SH-SY5Y (cell line): ENCODE data around the gene MAGI2.

ENCODE experiments used
- GATA2 ChIP-seq: IDR thresholded peaks from 2 replicates; pipeline ENCODE4 v1.6.1; 2011; ENCODE audit warnings: mild to moderate bottlenecking, low read depth, low read length
- GATA3 ChIP-seq: IDR thresholded peaks from 2 replicates; pipeline ENCODE4 v1.6.1; 2011; ENCODE audit warnings: low read depth, mild to moderate bottlenecking, low read length, moderate library complexity

The MAGI2 gene

GRCh38 chr7:79290841-79291497 lies 162.5 kb downstream of the MAGI2 start:
- TF ChIP-seq GATA3 (no peak), GATA2 (no peak)

- TF ChIP-seq GATA3 = no peak
- TF ChIP-seq GATA2 = no peak
Measured at GRCh38 chr7:79290398-79290797, 163.1 kb downstream of the MAGI2 start.

- no peak for TF ChIP-seq GATA3
- no peak for TF ChIP-seq GATA2
Measured at GRCh38 chr7:79288655-79289054, 164.8 kb downstream of the MAGI2 start.

- TF ChIP-seq GATA2 = no peak
- TF ChIP-seq GATA3 = no peak
Measured at GRCh38 chr7:79287981-79288380, 165.5 kb downstream of the MAGI2 start.

- TF ChIP-seq GATA2 (no peak), GATA3 (no peak)
Measured at GRCh38 chr7:79286181-79286580, 167.3 kb downstream of the MAGI2 start.

- no peak for TF ChIP-seq GATA3
- no peak for TF ChIP-seq GATA2
Measured at GRCh38 chr7:79285756-79286155, 167.7 kb downstream of the MAGI2 start.

GRCh38 chr7:79284211-79284610 lies 169.3 kb downstream of the MAGI2 start:
- TF ChIP-seq GATA3 (no peak), GATA2 (no peak)

- TF ChIP-seq GATA3 = no peak
Measured at GRCh38 chr7:79282882-79283602, 170.4 kb downstream of the MAGI2 start.

GRCh38 chr7:79282070-79282694 lies 171.3 kb downstream of the MAGI2 start:
- TF ChIP-seq GATA2 = no peak
- no peak for TF ChIP-seq GATA3

- TF ChIP-seq GATA2 = no peak
- TF ChIP-seq GATA3 = no peak
Measured at GRCh38 chr7:79281426-79281825, 172.0 kb downstream of the MAGI2 start.

- TF ChIP-seq GATA3 = no peak
- no peak for TF ChIP-seq GATA2
Measured at GRCh38 chr7:79272938-79273337, 180.5 kb downstream of the MAGI2 start.

GRCh38 chr7:79272066-79272669 lies 181.3 kb downstream of the MAGI2 start:
- TF ChIP-seq GATA2 (no peak), GATA3 (no peak)

- no peak for TF ChIP-seq GATA3
- no peak for TF ChIP-seq GATA2
Measured at GRCh38 chr7:79268730-79269129, 184.7 kb downstream of the MAGI2 start.

- TF ChIP-seq GATA2 (no peak), GATA3 (no peak)
Measured at GRCh38 chr7:79258826-79259225, 194.6 kb downstream of the MAGI2 start.

- no peak for TF ChIP-seq GATA3
- no peak for TF ChIP-seq GATA2
Measured at GRCh38 chr7:79257959-79258358, 195.5 kb downstream of the MAGI2 start.
